Glutamatergic neuron (in vitro differentiated cells): ENCODE results near the gene INSIG2. TPM values are rescaled to one million over a fixed set of nuclear protein-coding genes. Genes with fewer than 3 reads are reported as not detected.
A peak's percentile ranks its signal among the peaks of the same experiment; 100 is the strongest.

Experiments
- DNase-seq: peaks from one replicate; pipeline ENCODE4 v3.0.0; 2022
- H3K27ac Mint-ChIP-seq: one replicate; pipeline ENCODE4 v1.8.0; 2020; ENCODE audit warnings: mild to moderate bottlenecking, mixed read lengths, inconsistent platforms; ENCODE audit not compliant: unreplicated experiment
- H3K27me3 Mint-ChIP-seq: one replicate; pipeline ENCODE4 v1.8.0; 2020; ENCODE audit warnings: mild to moderate bottlenecking, moderate library complexity, mixed read lengths, inconsistent platforms; ENCODE audit not compliant: unreplicated experiment
- H3K36me3 Mint-ChIP-seq: one replicate; pipeline ENCODE4 v1.8.0; 2020; ENCODE audit warnings: mild to moderate bottlenecking, mixed read lengths, inconsistent platforms; ENCODE audit not compliant: unreplicated experiment
- H3K4me1 Mint-ChIP-seq: one replicate; pipeline ENCODE4 v1.8.0; 2020; ENCODE audit warnings: mild to moderate bottlenecking, low read depth, mixed read lengths, inconsistent platforms; ENCODE audit not compliant: unreplicated experiment
- H3K4me3 Mint-ChIP-seq: one replicate; pipeline ENCODE4 v1.8.0; 2020; ENCODE audit warnings: mild to moderate bottlenecking, mixed read lengths, inconsistent platforms; ENCODE audit not compliant: unreplicated experiment
- H3K9me3 Mint-ChIP-seq: one replicate; pipeline ENCODE4 v1.8.0; 2020; ENCODE audit warnings: mild to moderate bottlenecking, moderate library complexity, mixed read lengths, inconsistent platforms; ENCODE audit not compliant: unreplicated experiment
- CTCF ChIP-seq: fragments of 200-600 bp; sonication (generic); IDR thresholded peaks from one replicate; pipeline ENCODE4 v1.5.0; 2021; ENCODE audit not compliant: partially characterized antibody, unreplicated experiment
- total RNA-seq: library from RNA; stranded (reverse); fragmentation: NEBNext Ultra II Directional; extraction: Animal tissue kit (Norgen Biotek cat#: 25700); gene quantifications from one replicate; pipeline ENCODE4 v1.2.1, GENCODE V29; 2021; ENCODE audit not compliant: unreplicated experiment

The INSIG2 gene
- total RNA-seq, 1 donor from 2014 or later = 20.3 TPM

GRCh38 chr2:118084491-118085089 is 3.7 kb upstream of the INSIG2 start:
- no peak overlapping the region for H3K4me3 Mint-ChIP-seq
- H3K36me3 Mint-ChIP-seq = no peaks in the 10 kb centered on the region
- DNase-seq = no peak
- H3K27ac Mint-ChIP-seq = no peak overlapping the region
- TF ChIP-seq CTCF = no peak
- H3K4me1 Mint-ChIP-seq = no peaks in the 10 kb centered on the region
- H3K9me3 Mint-ChIP-seq = peaks cover 2% of the 10 kb centered on the region
- H3K27me3 Mint-ChIP-seq = no peaks in the 10 kb centered on the region

GRCh38 chr2:118085173-118086023 is 2.9 kb upstream of the INSIG2 start:
- Mint-ChIP-seq H3K36me3 (no peaks in the 10 kb centered on the region), H3K27ac (no peak overlapping the region), H3K4me3 (no peak overlapping the region), H3K9me3 (peaks cover 2% of the 10 kb centered on the region), H3K27me3 (peaks cover 3% of the 10 kb centered on the region), H3K4me1 (peaks cover 3% of the 10 kb centered on the region)
- DNase-seq = no peak
- TF ChIP-seq CTCF = no peak

- no peak overlapping the region for H3K27ac Mint-ChIP-seq
- H3K27me3 Mint-ChIP-seq = peaks cover 3% of the 10 kb centered on the region
- TF ChIP-seq CTCF = no peak
- H3K4me3 Mint-ChIP-seq = no peak overlapping the region
- no peak for DNase-seq
- no peaks in the 10 kb centered on the region for H3K36me3 Mint-ChIP-seq
- peaks cover 2% of the 10 kb centered on the region for H3K9me3 Mint-ChIP-seq
- peaks cover 4% of the 10 kb centered on the region for H3K4me1 Mint-ChIP-seq
Observed at GRCh38 chr2:118086024-118086633, 2.1 kb upstream of the INSIG2 start.

- no peak for DNase-seq
- Mint-ChIP-seq H3K27ac (no peak overlapping the region), H3K4me3 (peak overlapping the region; percentile 96), H3K9me3 (peaks cover 2% of the 10 kb centered on the region), H3K4me1 (peaks cover 4% of the 10 kb centered on the region), H3K27me3 (peaks cover 3% of the 10 kb centered on the region), H3K36me3 (peaks cover 4% of the 10 kb centered on the region)
- TF ChIP-seq CTCF = peak; percentile 3
Observed at GRCh38 chr2:118089139-118089800, 999 bp downstream of the INSIG2 start.
